Smooth muscle cell of the coronary artery (primary cell): ENCODE data around the gene PITPNM2. TPM values are rescaled to one million over a fixed set of nuclear protein-coding genes. Genes with fewer than 3 reads are reported as not detected.

Experiments used
- total RNA-seq: library from RNA; depleted of rRNA; stranded (reverse); fragments of >200 nt; gene quantifications from 2 replicates; pipeline ENCODE4 v1.2.3, GENCODE V29; 2014; ENCODE audit warnings: low replicate concordance

Gene PITPNM2
- 1.4 and 2.5 TPM in 2 replicates for total RNA-seq

GRCh38 chr12:123150744-123151456 is at the start of gene PITPNM2:
Gene PITPNM2, minus strand, starts transcription at chr12:123151090. Its CDS starts 116,500 bp downstream, at chr12:123034590.

Other genes with a start within 250 kb of the PITPNM2 start
- gene ABCB9, start 184.6 kb downstream of the PITPNM2 start, total RNA-seq, result 5.9 and 6.3 TPM in 2 replicates
- gene OGFOD2, start 175.8 kb downstream of the PITPNM2 start, total RNA-seq, result 5.4 and 9.2 TPM in 2 replicates
- 212 and 225 TPM in 2 replicates for gene ARL6IP4, start 170.4 kb downstream of the PITPNM2 start, total RNA-seq
- 14.4 and 33.8 TPM in 2 replicates for gene MPHOSPH9, start 82.1 kb upstream of the PITPNM2 start, total RNA-seq
- 9.5 and 12.1 TPM in 2 replicates for gene MTRFR, start 82.3 kb upstream of the PITPNM2 start, total RNA-seq
- 107 and 188 TPM in 2 replicates for gene CDK2AP1, start 120.8 kb upstream of the PITPNM2 start, total RNA-seq
- gene SBNO1, start 213.8 kb upstream of the PITPNM2 start, total RNA-seq, result 17.4 and 19.7 TPM in 2 replicates
- 19.5 and 53.4 TPM in 2 replicates for gene KMT5A, start 233.0 kb upstream of the PITPNM2 start, total RNA-seq